H1 (cell line): ENCODE data around the gene ABCF3. TPM values are rescaled to one million over a fixed set of nuclear protein-coding genes. Genes with fewer than 3 reads are reported as not detected.

Experiments used
- BACH1 ChIP-seq: IDR thresholded peaks from 2 replicates; pipeline ENCODE4 v1.6.1; 2012; ENCODE audit warnings: low read length, improper control_type of control experiment
- BCL11A ChIP-seq, 2 experiments: IDR thresholded peaks; one replicate each; pipeline ENCODE4 v1.6.1; 2011; ENCODE audit warnings: low read depth in 2 of 2, low read length in 2 of 2, mild to moderate bottlenecking in 2 of 2
- BRCA1 ChIP-seq: IDR thresholded peaks from 2 replicates; pipeline ENCODE4 v1.6.1; 2012; ENCODE audit warnings: low read depth, low read length, improper control_type of control experiment
- CEBPB ChIP-seq: IDR thresholded peaks from 2 replicates; pipeline ENCODE4 v1.6.1; 2012; ENCODE audit warnings: low read depth, low read length
- HDAC2 ChIP-seq, 2 experiments: fragments of 300-600 bp in 1 of 2; sonication (generic) in 1 of 2; IDR thresholded peaks; 2 replicates each; pipeline ENCODE4 v1.6.1; 2011 to 2012; ENCODE audit warnings: low read depth in 2 of 2, low read length in 2 of 2, mild to moderate bottlenecking in 2 of 2, moderate library complexity in 2 of 2, borderline replicate concordance in 1 of 2, inconsistent platforms in 1 of 2
- HDAC6 ChIP-seq: IDR thresholded peaks from one replicate; pipeline ENCODE4 v1.7.1; 2012; ENCODE audit warnings: low read depth, mild to moderate bottlenecking, inconsistent platforms, low read length, moderate library complexity
- JUN ChIP-seq: IDR thresholded peaks from 2 replicates; pipeline ENCODE4 v1.6.1; 2011; ENCODE audit warnings: low read depth, mild to moderate bottlenecking, improper control_type of control experiment, low read length
- KDM1A ChIP-seq: fragments of 200-600, 300-600 bp; sonication (generic); IDR thresholded peaks from 2 replicates; pipeline ENCODE4 v1.7.1; 2016; ENCODE audit warnings: mild to moderate bottlenecking, low read length, borderline replicate concordance
- KDM5A ChIP-seq: fragments of 200-600 bp; IDR thresholded peaks from 2 replicates; pipeline ENCODE4 v1.7.1; 2012; ENCODE audit warnings: mild to moderate bottlenecking, low read length, inconsistent platforms, mixed read lengths
- MAFK ChIP-seq: IDR thresholded peaks from 2 replicates; pipeline ENCODE4 v1.6.1; 2012; ENCODE audit warnings: low read depth, mild to moderate bottlenecking, improper control_type of control experiment, low read length
- NRF1 ChIP-seq: IDR thresholded peaks from 2 replicates; pipeline ENCODE4 v1.6.1; 2011; ENCODE audit warnings: mild to moderate bottlenecking, low read depth, low read length, improper control_type of control experiment
- POLR2AphosphoS5 ChIP-seq: IDR thresholded peaks from 2 replicates; pipeline ENCODE4 v1.6.1; 2011; ENCODE audit warnings: low read depth, low read length
- RBBP5 ChIP-seq: IDR thresholded peaks from 2 replicates; pipeline ENCODE4 v1.7.1; 2012; ENCODE audit warnings: low read depth, mild to moderate bottlenecking, inconsistent platforms, low read length, moderate library complexity, borderline replicate concordance
- SAP30 ChIP-seq: fragments of 300-600 bp; sonication (generic); IDR thresholded peaks from 2 replicates; pipeline ENCODE4 v1.7.1; 2012; ENCODE audit warnings: low read length, moderate library complexity, mild to moderate bottlenecking, inconsistent platforms; ENCODE audit not compliant: insufficient read depth, insufficient replicate concordance
- SP1 ChIP-seq: IDR thresholded peaks from 2 replicates; pipeline ENCODE4 v1.6.1; 2011; ENCODE audit warnings: low read depth, low read length
- SP4 ChIP-seq: IDR thresholded peaks from 2 replicates; pipeline ENCODE4 v1.6.1; 2012; ENCODE audit warnings: low read length, inconsistent platforms
- SRF ChIP-seq: IDR thresholded peaks from 2 replicates; pipeline ENCODE4 v1.6.1; 2011; ENCODE audit warnings: mild to moderate bottlenecking, low read depth, low read length, moderate library complexity
- TAF1 ChIP-seq: IDR thresholded peaks from 2 replicates; pipeline ENCODE4 v1.6.1; 2011; ENCODE audit warnings: mild to moderate bottlenecking, low read depth, low read length
- TBP ChIP-seq: IDR thresholded peaks from 2 replicates; pipeline ENCODE4 v1.6.1; 2011; ENCODE audit warnings: low read depth, low read length, improper control_type of control experiment
- TCF12 ChIP-seq: IDR thresholded peaks from 2 replicates; pipeline ENCODE4 v1.6.1; 2011; ENCODE audit warnings: low read depth, mild to moderate bottlenecking, low read length
- ZNF274 ChIP-seq: IDR thresholded peaks from 2 replicates; pipeline ENCODE4 v1.7.0; 2012; ENCODE audit warnings: low read length, borderline replicate concordance; ENCODE audit errors: extremely low read depth
- polyA plus RNA-seq, 7 experiments: library from polyadenylated mRNA; depleted of rRNA in 3 of 7; stranded (reverse) in 5 of 7; unstranded in 2 of 7; fragments of >200 nt in 5 of 7; fragments of 200-250 nt in 2 of 7; gene quantifications; 1 replicate in 5 of 7; 2 replicates in 1 of 7; 4 replicates in 1 of 7; pipeline versions ENCODE4 v1.2.1 to v1.2.3, GENCODE V29; 2011 to 2013; ENCODE audit warnings: missing spikeins in 2 of 7, mixed read lengths in 2 of 7
- total RNA-seq: library from RNA; stranded (reverse); fragmentation: NEBNext Ultra II Directional; extraction: Animal tissue kit (Norgen Biotek cat#: 25700); gene quantifications from 2 replicates; pipeline ENCODE4 v1.2.1, GENCODE V29; 2021
- TF ChIP-seq, protein P1 (sequence below), 3 experiments: IDR thresholded peaks; 1 replicate in 2 of 3; 2 replicates in 1 of 3; pipeline versions ENCODE4 v1.5.1 to v1.6.1; 2011; ENCODE audit warnings: low read length in 3 of 3, mild to moderate bottlenecking in 3 of 3, inconsistent platforms in 2 of 3, low read depth in 1 of 3, moderate library complexity in 1 of 3; ENCODE audit not compliant: insufficient read depth in 1 of 3; ENCODE audit errors: control extremely low read depth in 1 of 3

Gene ABCF3
- total and polyA plus RNA-seq, 2 of the 8 experiments (the other 6 are each of a cell fraction or from before 2014, with no cell fraction given) = 51.6 to 57.8 TPM

GRCh38 chr3:184174646-184175492 is 11.1 kb upstream of the ABCF3 start, which contains the start of gene AP2M1 (continued):
- TF ChIP-seq, protein P1, sequence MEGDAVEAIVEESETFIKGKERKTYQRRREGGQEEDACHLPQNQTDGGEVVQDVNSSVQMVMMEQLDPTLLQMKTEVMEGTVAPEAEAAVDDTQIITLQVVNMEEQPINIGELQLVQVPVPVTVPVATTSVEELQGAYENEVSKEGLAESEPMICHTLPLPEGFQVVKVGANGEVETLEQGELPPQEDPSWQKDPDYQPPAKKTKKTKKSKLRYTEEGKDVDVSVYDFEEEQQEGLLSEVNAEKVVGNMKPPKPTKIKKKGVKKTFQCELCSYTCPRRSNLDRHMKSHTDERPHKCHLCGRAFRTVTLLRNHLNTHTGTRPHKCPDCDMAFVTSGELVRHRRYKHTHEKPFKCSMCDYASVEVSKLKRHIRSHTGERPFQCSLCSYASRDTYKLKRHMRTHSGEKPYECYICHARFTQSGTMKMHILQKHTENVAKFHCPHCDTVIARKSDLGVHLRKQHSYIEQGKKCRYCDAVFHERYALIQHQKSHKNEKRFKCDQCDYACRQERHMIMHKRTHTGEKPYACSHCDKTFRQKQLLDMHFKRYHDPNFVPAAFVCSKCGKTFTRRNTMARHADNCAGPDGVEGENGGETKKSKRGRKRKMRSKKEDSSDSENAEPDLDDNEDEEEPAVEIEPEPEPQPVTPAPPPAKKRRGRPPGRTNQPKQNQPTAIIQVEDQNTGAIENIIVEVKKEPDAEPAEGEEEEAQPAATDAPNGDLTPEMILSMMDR (IDR thresholded peaks at IDR 0.05; ENCODE audit: control extremely low read depth in 1 of 3, insufficient read depth in 1 of 3, low read depth in 1 of 3, low read length in 3 of 3) = 0 out of 4 replicates have a peak, but pooled peaks of 1 of the 3 experiments have one; percentile 5
- TF ChIP-seq POLR2AphosphoS5 (peak; percentile 71; the same call in 1 of the 2 replicates), TBP (0 out of 2 replicates have a peak, but pooled peaks have one; percentile 40), RBBP5 (no peak), KDM5A (no peak), CEBPB (no peak), SAP30 (peak; percentile 98), BACH1 (no peak), NRF1 (peak; percentile 89), TAF1 (peak; percentile 69), HDAC6 (no peak), BRCA1 (no peak), HDAC2 (IDR thresholded peaks at IDR 0.05; ENCODE audit: borderline replicate concordance in 1 of 2, low read depth in 2 of 2, low read length in 2 of 2) (peak in 1 of 2 experiments; percentile 71; a peak in 1 of 4 replicates), TCF12 (0 out of 2 replicates have a peak, but pooled peaks have one; percentile 21), SP4 (peak; percentile 90; the same call in 1 of the 2 replicates), JUN (no peak), ZNF274 (no peak), KDM1A (no peak), BCL11A (IDR thresholded peaks at IDR 0.05; ENCODE audit: low read depth in 2 of 2, low read length in 2 of 2) (no peak), SP1 (peak; percentile 72), MAFK (no peak), SRF (0 out of 2 replicates have a peak, but pooled peaks have one; percentile 22)
